ENCODE results near the gene NKX1-2.

NKX1-2 gene

GRCh38 chr10:124495162-124495561 lies 45.3 kb upstream of the NKX1-2 start:
- DNase-seq (ENCODE audit: low spot score): no peak
- TF ChIP-seq CTCF (IDR thresholded peaks at IDR 0.05; ENCODE audit: borderline replicate concordance, control extremely low read depth, extremely low read depth, insufficient read depth, missing control alignments): no peak
- in situ Hi-C loops (cut with MboI; ENCODE audit: low sequenced_read_pairs, unreplicated experiment): no loop called here

DNA sequence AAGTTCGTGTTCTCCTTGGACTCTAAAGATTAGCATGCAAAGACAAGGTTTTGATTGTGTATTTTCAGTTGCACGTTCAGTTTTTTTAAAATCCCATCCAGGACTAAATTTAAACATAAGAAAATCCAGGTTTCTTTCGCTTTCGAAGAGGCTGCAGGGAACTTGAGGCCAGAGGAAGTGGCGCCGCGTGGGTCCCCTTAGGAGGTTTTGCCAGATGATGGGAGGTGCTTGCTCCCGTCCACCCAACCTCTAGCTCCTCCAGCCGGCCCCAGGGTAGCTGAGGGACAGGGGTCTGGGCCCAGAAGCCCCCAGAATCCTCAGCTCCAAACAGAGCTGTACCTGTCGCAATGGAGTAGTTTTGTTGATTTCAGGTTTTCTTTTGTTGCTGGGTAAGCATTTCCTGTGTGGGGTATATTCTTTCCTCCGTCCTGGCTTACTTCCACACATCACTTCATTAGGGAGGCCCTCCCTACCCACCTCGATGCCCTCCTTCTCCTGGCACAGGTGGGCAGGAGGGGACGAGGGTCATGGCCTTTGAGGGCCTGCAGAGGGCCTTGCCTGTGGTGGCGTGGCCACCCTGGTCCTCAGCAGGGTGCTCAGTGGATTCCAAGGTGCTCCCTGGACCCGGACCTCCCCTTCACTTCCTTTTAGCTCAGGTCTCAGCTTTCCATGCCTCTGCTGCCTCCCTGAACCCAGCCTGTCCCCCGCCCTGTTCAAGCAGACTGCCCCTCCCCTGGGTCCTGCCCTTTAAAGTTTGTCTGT lies 44.4 kb upstream of the NKX1-2 start:
- in situ Hi-C loops (cut with MboI; ENCODE audit: low sequenced_read_pairs, unreplicated experiment): no loop called here
- TF ChIP-seq CTCF (IDR thresholded peaks at IDR 0.05; ENCODE audit: borderline replicate concordance, control extremely low read depth, extremely low read depth, insufficient read depth, missing control alignments): no peak
- DNase-seq (ENCODE audit: low spot score): no peak

GRCh38 chr10:124493214-124493882 lies 43.5 kb upstream of the NKX1-2 start:
- in situ Hi-C loops (cut with MboI; ENCODE audit: low sequenced_read_pairs, unreplicated experiment): no loop called here

GRCh38 chr10:124492266-124492665 lies 42.4 kb upstream of the NKX1-2 start:
- in situ Hi-C loops (cut with MboI; ENCODE audit: low sequenced_read_pairs, unreplicated experiment): no loop called here
- no peak for DNase-seq (ENCODE audit: low spot score)
- TF ChIP-seq CTCF (IDR thresholded peaks at IDR 0.05; ENCODE audit: borderline replicate concordance, control extremely low read depth, extremely low read depth, insufficient read depth, missing control alignments): no peak

More at GRCh38 chr10:124493214-124493882, 43.5 kb upstream of the NKX1-2 start:
- no peak for DNase-seq (ENCODE audit: low spot score)
- TF ChIP-seq CTCF (IDR thresholded peaks at IDR 0.05; ENCODE audit: borderline replicate concordance, control extremely low read depth, extremely low read depth, insufficient read depth, missing control alignments): no peak

- DNase-seq (ENCODE audit: low spot score): no peak
- TF ChIP-seq CTCF (IDR thresholded peaks at IDR 0.05; ENCODE audit: borderline replicate concordance, control extremely low read depth, extremely low read depth, insufficient read depth, missing control alignments): no peak
- in situ Hi-C loops (cut with MboI; ENCODE audit: low sequenced_read_pairs, unreplicated experiment): no loop called here
These were observed 41.3 kb upstream of the NKX1-2 start for GRCh38 chr10:124491105-124491504.

- in situ Hi-C loops (cut with MboI; ENCODE audit: low sequenced_read_pairs, unreplicated experiment): no loop called here
- no peak for DNase-seq (ENCODE audit: low spot score)
- TF ChIP-seq CTCF (IDR thresholded peaks at IDR 0.05; ENCODE audit: borderline replicate concordance, control extremely low read depth, extremely low read depth, insufficient read depth, missing control alignments): no peak
These were observed 36.8 kb upstream of the NKX1-2 start for GRCh38 chr10:124486635-124487034.
